ENCODE data around the gene TSPAN5. TPM values are rescaled to one million over a fixed set of nuclear protein-coding genes. Genes with fewer than 3 reads are reported as not detected.

TSPAN5 gene
- total and polyA plus RNA-seq, 4 experiments from 2014 or later = 16.8 to 40.4 (median 25.7) TPM

DNA sequence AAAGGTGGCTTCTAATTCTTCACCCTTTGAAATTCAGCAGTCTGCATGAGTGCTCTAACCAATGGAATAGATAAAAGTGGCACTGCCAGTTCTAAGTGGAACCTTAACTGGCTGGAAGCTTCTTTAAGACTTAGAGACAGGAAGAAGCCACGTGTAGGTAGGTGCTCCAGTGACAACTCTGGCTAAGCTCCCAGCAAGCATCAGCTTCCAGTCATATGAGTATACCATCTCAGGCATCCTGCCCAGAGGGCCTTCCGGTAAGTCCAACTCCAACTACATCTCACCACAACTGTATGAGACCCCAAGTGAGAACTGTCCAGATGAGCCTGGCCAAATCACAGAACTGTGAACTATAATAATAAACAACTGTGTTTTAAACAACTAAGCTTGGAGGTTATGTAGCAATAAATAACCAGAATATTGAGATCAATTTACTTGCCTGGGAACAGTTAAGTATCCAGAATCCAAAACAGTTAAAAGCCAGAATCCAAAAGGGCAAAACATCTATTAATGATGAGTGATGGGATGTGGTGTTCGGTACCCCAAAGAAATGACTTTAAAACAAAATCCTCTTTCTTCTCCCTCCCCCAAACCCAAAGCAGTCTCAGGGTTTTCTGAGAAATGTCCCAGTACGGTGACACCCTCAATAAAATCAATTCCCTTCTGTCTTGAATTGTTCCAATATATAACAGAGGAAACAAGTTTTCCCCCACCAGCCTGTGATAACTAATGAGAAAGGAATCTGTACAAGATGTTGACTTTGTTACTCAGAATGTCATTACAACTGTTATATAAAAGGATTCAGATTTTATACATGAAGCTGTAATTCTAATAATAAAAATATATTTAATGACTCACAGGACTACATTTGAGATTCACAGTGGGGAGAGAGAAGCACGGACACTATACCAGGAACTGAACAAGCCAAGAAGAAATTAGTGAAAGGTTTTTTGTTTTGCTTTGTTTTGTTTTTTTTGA is 4.2 kb downstream of the TSPAN5 start:
- Histone ChIP-seq H3K4me3 (ENCODE audit: low read length in 2 of 2) (no peak overlapping the region), H3K27ac (ENCODE audit: low read depth, low read length) (no peak overlapping the region), H3K36me3 (ENCODE audit: insufficient read depth, low read length) (no peaks in the 10 kb centered on the region), H3K9me3 (ENCODE audit: control insufficient read depth in 1 of 2, low read length in 2 of 2) (no peaks in the 10 kb centered on the region), H3K4me1 (ENCODE audit: insufficient read depth, low read length) (peaks cover 48% of the 10 kb centered on the region), H3K27me3 (ENCODE audit: insufficient read depth, low read length) (no peaks in the 10 kb centered on the region)
- intact Hi-C loops (cut with micrococcal nuclease) = loop anchor here (10.0 kb wide), 1 partner anchor 171 kb away; no protein-coding TSS in a partner anchor
- Mint-ChIP-seq H3K36me3 (peaks cover 10 to 19% of the 10 kb centered on the region in 2 donors), H3K9me3 (peaks cover 0 to 2% (median 0%) of the 10 kb centered on the region in 8 donors), H3K27me3 (no peaks in the 10 kb centered on the region), H3K4me1 (peaks cover 35 to 80% (median 58%) of the 10 kb centered on the region in 4 donors), H3K4me3 (peak overlapping the region in 6 of 8 donors; percentile 7 to 99 (median 72)), H3K27ac (peak overlapping the region in 3 of 7 donors; percentile 15 to 75 (median 75))
- no peak for DNase-seq
- ChIA-PET CTCF (ENCODE audit: partially characterized antibody) (no interaction called here), POLR2A (ENCODE audit: partially characterized antibody) (interaction anchor here (0.6 kb wide), 1 partner anchor 103 kb away, joined by 3 read pairs; no protein-coding TSS in a partner anchor)

DNA sequence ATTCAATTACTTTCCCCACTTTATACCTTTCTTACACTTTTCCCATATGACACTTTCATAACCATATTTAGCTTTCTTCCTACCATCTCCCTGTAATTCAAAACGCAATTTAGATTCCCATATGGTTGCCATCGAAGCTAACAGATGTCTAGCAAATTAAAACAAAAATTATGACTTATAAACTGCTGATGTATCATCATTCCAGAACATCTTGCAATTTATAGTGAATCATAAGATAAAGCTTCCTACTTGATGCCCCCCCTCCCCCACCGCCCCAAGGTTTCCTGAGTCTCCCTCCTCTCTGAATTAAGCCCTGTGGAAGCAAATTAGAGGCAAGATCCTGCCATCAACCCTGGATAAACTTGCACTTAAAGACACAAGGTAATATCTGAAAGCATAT is 5.4 kb downstream of the TSPAN5 start:
- intact Hi-C loops (cut with micrococcal nuclease) = loop anchor here (10.0 kb wide), 1 partner anchor 172 kb away; no protein-coding TSS in a partner anchor
- Histone ChIP-seq H3K36me3 (ENCODE audit: insufficient read depth, low read length) (no peaks in the 10 kb centered on the region), H3K9me3 (ENCODE audit: control insufficient read depth in 1 of 2, low read length in 2 of 2) (no peaks in the 10 kb centered on the region), H3K4me1 (ENCODE audit: insufficient read depth, low read length) (peaks cover 44% of the 10 kb centered on the region), H3K27ac (ENCODE audit: low read depth, low read length) (no peak overlapping the region), H3K4me3 (ENCODE audit: low read length in 2 of 2) (no peak overlapping the region), H3K27me3 (ENCODE audit: insufficient read depth, low read length) (no peaks in the 10 kb centered on the region)
- no peak for DNase-seq
- peak overlapping the region in 2 of 7 donors; percentile 10 to 24 for H3K27ac Mint-ChIP-seq
- H3K36me3 Mint-ChIP-seq = peaks cover 10 to 19% of the 10 kb centered on the region in 2 donors
- H3K4me3 Mint-ChIP-seq = no peak overlapping the region
- CTCF ChIA-PET (ENCODE audit: partially characterized antibody) = no interaction called here
- POLR2A ChIA-PET (ENCODE audit: partially characterized antibody) = no interaction called here
- peaks cover 0 to 2% (median 0%) of the 10 kb centered on the region in 8 donors for H3K9me3 Mint-ChIP-seq
- H3K4me1 Mint-ChIP-seq = peaks cover 35 to 83% (median 55%) of the 10 kb centered on the region in 4 donors
- H3K27me3 Mint-ChIP-seq = no peaks in the 10 kb centered on the region

- H3K9me3 ChIP-seq (ENCODE audit: control insufficient read depth in 1 of 2, low read length in 2 of 2) = no peaks in the 10 kb centered on the region
- peaks cover 30 to 70% (median 46%) of the 10 kb centered on the region in 4 donors for H3K4me1 Mint-ChIP-seq
- no peak overlapping the region for H3K27ac ChIP-seq (ENCODE audit: low read depth, low read length)
- H3K9me3 Mint-ChIP-seq = peaks cover 0 to 2% (median 0%) of the 10 kb centered on the region in 8 donors
- peak overlapping the region in 1 of 7 donors; percentile 38 for H3K27ac Mint-ChIP-seq
- no peak overlapping the region for H3K4me3 ChIP-seq (ENCODE audit: low read length in 2 of 2)
- ChIA-PET CTCF (ENCODE audit: partially characterized antibody) (interaction anchor here (1.1 kb wide), 1 partner anchor 10 kb away, joined by 3 read pairs; the partner anchor contains the start of gene TSPAN5), POLR2A (ENCODE audit: partially characterized antibody) (interaction anchor here (0.7 to 5.2 kb wide), 3 partner anchors 9 to 22 kb away, joined by 3 to 26 read pairs (median 8); partner anchors contain the start of gene TSPAN5)
- intact Hi-C loops (cut with micrococcal nuclease) = no loop called here
- no peak overlapping the region for H3K4me3 Mint-ChIP-seq
- H3K36me3 ChIP-seq (ENCODE audit: insufficient read depth, low read length) = no peaks in the 10 kb centered on the region
- H3K36me3 Mint-ChIP-seq = peaks cover 2 to 10% of the 10 kb centered on the region in 2 donors
- H3K4me1 ChIP-seq (ENCODE audit: insufficient read depth, low read length) = peaks cover 30% of the 10 kb centered on the region
- H3K27me3 ChIP-seq (ENCODE audit: insufficient read depth, low read length) = no peaks in the 10 kb centered on the region
- no peaks in the 10 kb centered on the region for H3K27me3 Mint-ChIP-seq
- no peak for DNase-seq
These were observed 9.8 kb downstream of the TSPAN5 start for GRCh38 chr4:98648602-98649001.

- Histone ChIP-seq H3K36me3 (ENCODE audit: insufficient read depth, low read length) (no peaks in the 10 kb centered on the region), H3K9me3 (ENCODE audit: control insufficient read depth in 1 of 2, low read length in 2 of 2) (no peaks in the 10 kb centered on the region), H3K27ac (ENCODE audit: low read depth, low read length) (no peak overlapping the region), H3K27me3 (ENCODE audit: insufficient read depth, low read length) (no peaks in the 10 kb centered on the region), H3K4me3 (ENCODE audit: low read length in 2 of 2) (no peak overlapping the region), H3K4me1 (ENCODE audit: insufficient read depth, low read length) (peaks cover 43% of the 10 kb centered on the region)
- CTCF ChIA-PET (ENCODE audit: partially characterized antibody) = no interaction called here
- Mint-ChIP-seq H3K27ac (peak overlapping the region in 4 of 7 donors; percentile 13 to 47 (median 36)), H3K27me3 (no peaks in the 10 kb centered on the region), H3K36me3 (peaks cover 2 to 9% of the 10 kb centered on the region in 2 donors), H3K4me3 (peak overlapping the region in 1 of 8 donors; percentile 31), H3K4me1 (peaks cover 38 to 72% (median 55%) of the 10 kb centered on the region in 4 donors), H3K9me3 (peaks cover 0 to 2% (median 0%) of the 10 kb centered on the region in 8 donors)
- intact Hi-C loops (cut with micrococcal nuclease) = no loop called here
- DNase-seq = no peak
- POLR2A ChIA-PET (ENCODE audit: partially characterized antibody) = interaction anchor here (5.2 kb wide), 1 partner anchor 12 kb away, joined by 26 read pairs; the partner anchor contains the start of gene TSPAN5
These were observed 12.0 kb downstream of the TSPAN5 start for GRCh38 chr4:98646422-98646821.

DNA sequence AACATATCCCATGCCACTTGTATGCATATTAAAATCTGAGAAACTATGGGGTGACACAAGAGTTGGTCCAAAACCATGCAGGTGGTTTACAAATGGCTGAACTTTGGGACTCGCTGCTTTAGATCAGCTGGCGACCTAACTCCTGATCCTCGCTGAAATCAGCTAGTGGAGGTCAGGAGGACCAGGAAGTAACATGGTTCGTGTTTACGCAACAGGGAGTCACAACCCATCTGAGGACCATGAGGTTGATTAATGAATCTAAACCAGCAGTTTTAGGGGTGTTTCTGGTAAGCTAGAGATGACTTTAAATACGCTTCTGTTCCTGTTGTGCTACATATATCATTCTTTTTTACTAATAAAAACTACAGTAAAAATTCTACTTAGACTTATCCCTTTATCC is 12.9 kb downstream of the TSPAN5 start:
- intact Hi-C loops (cut with micrococcal nuclease) = no loop called here
- H3K4me3 ChIP-seq (ENCODE audit: low read length in 2 of 2) = no peak overlapping the region
- H3K9me3 Mint-ChIP-seq = peaks cover 0 to 2% (median 0%) of the 10 kb centered on the region in 8 donors
- no peaks in the 10 kb centered on the region for H3K36me3 ChIP-seq (ENCODE audit: insufficient read depth, low read length)
- no peak for DNase-seq
- ChIA-PET POLR2A (ENCODE audit: partially characterized antibody) (interaction anchor here (1.6 to 5.2 kb wide), 2 partner anchors 13 to 1301 kb away, joined by 3 to 26 read pairs; partner anchors contain the start of genes DNAJB14 and TSPAN5), CTCF (ENCODE audit: partially characterized antibody) (interaction anchor here (0.6 to 1.5 kb wide), 3 partner anchors 13 to 269 kb away, joined by 3 read pairs; partner anchors contain the start of gene TSPAN5)
- H3K36me3 Mint-ChIP-seq = peaks cover 2 to 5% of the 10 kb centered on the region in 2 donors
- H3K9me3 ChIP-seq (ENCODE audit: control insufficient read depth in 1 of 2, low read length in 2 of 2) = no peaks in the 10 kb centered on the region
- H3K4me3 Mint-ChIP-seq = peak overlapping the region in 1 of 8 donors; percentile 36
- H3K4me1 Mint-ChIP-seq = peaks cover 41 to 68% (median 57%) of the 10 kb centered on the region in 4 donors
- no peak overlapping the region for H3K27ac ChIP-seq (ENCODE audit: low read depth, low read length)
- no peaks in the 10 kb centered on the region for H3K27me3 ChIP-seq (ENCODE audit: insufficient read depth, low read length)
- no peaks in the 10 kb centered on the region for H3K27me3 Mint-ChIP-seq
- peaks cover 52% of the 10 kb centered on the region for H3K4me1 ChIP-seq (ENCODE audit: insufficient read depth, low read length)
- H3K27ac Mint-ChIP-seq = peak overlapping the region in 4 of 7 donors; percentile 43 to 74 (median 73)

DNA sequence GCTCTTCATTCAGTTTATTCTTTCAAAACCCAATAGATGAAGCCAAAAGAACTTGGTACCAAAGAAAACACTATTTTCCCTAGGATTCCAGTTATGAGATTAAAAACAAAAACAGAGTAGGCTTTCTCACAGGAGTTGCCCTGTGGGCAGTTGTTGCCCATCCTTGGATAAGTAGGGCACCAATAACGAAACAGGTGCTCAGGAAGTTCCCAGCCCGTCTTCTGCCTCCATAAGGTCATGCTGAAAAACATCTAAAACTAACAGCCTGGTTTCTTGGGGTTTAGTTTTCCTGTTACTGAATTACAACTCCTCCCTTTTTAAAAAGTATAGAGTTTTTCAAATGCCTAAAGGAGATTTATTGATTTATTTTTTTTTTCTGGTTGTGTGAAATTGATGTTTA is 14.7 kb downstream of the TSPAN5 start:
- H3K36me3 Mint-ChIP-seq = no peaks in the 10 kb centered on the region
- CTCF ChIA-PET (ENCODE audit: partially characterized antibody) = no interaction called here

More for the DNA sequence above, 14.7 kb downstream of the TSPAN5 start:
- intact Hi-C loops (cut with micrococcal nuclease) = loop anchor here (1.0 kb wide), 1 partner anchor 15 kb away; the partner anchor contains the start of gene TSPAN5
- Mint-ChIP-seq H3K4me1 (peaks cover 50 to 75% (median 63%) of the 10 kb centered on the region in 4 donors), H3K9me3 (no peaks in the 10 kb centered on the region), H3K27ac (peak overlapping the region; percentile 80 to 96 (median 89)), H3K27me3 (no peaks in the 10 kb centered on the region), H3K4me3 (peak overlapping the region; percentile 74 to 90 (median 81))
- Histone ChIP-seq H3K27me3 (ENCODE audit: insufficient read depth, low read length) (no peaks in the 10 kb centered on the region), H3K27ac (ENCODE audit: low read depth, low read length) (no peak overlapping the region), H3K4me3 (ENCODE audit: low read length in 2 of 2) (no peak overlapping the region), H3K36me3 (ENCODE audit: insufficient read depth, low read length) (no peaks in the 10 kb centered on the region), H3K4me1 (ENCODE audit: insufficient read depth, low read length) (peaks cover 67% of the 10 kb centered on the region), H3K9me3 (ENCODE audit: control insufficient read depth in 1 of 2, low read length in 2 of 2) (no peaks in the 10 kb centered on the region)
- POLR2A ChIA-PET (ENCODE audit: partially characterized antibody) = interaction anchor here (1.5 kb wide), 1 partner anchor 14 kb away, joined by 10 read pairs; the partner anchor contains the start of gene TSPAN5
- DNase-seq = peak in 1 of 5 donors; percentile 22
